KMS-11 (cell line): ENCODE results near the gene SLC66A3.
"Not testable (repeated sequence)": the region's sequence is repeated elsewhere in the genome, so short reads cannot be mapped to it uniquely, and the experiment has no call there.

ENCODE experiments used
- H2AFZ ChIP-seq: fragments of 200-600 bp; sonication (generic); 2 replicates; pipeline ENCODE4 v1.6.1; 2016; ENCODE audit warnings: antibody characterized with exemption, mixed run types, low read depth
- H3K27ac ChIP-seq: fragments of 200-600 bp; sonication (generic); 2 replicates; pipeline ENCODE4 v1.6.1; 2016; ENCODE audit warnings: mild to moderate bottlenecking, mixed run types
- H3K27me3 ChIP-seq: fragments of 200-600 bp; sonication (generic); 2 replicates; pipeline ENCODE4 v1.6.1; 2017; ENCODE audit warnings: mild to moderate bottlenecking, low read depth, mixed run types, moderate library complexity; ENCODE audit not compliant: insufficient read depth
- H3K36me3 ChIP-seq: fragments of 200-600 bp; sonication (generic); 2 replicates; pipeline ENCODE4 v1.6.1; 2017; ENCODE audit warnings: mild to moderate bottlenecking, mixed run types; ENCODE audit not compliant: insufficient read depth
- H3K4me1 ChIP-seq: fragments of 200-600 bp; sonication (generic); 2 replicates; pipeline ENCODE4 v1.6.1; 2016; ENCODE audit warnings: mild to moderate bottlenecking, low read depth, mixed run types; ENCODE audit not compliant: poor library complexity, severe bottlenecking
- H3K4me2 ChIP-seq: fragments of 200-600 bp; sonication (generic); 2 replicates; pipeline ENCODE4 v1.7.0; 2016; ENCODE audit warnings: mild to moderate bottlenecking, mixed run types
- H3K4me3 ChIP-seq: fragments of 200-600 bp; sonication (generic); IDR thresholded peaks from 2 replicates; pipeline ENCODE4 v1.6.1; 2017; ENCODE audit warnings: low read depth, low read length, mixed read lengths; ENCODE audit not compliant: insufficient read depth
- H3K79me2 ChIP-seq: fragments of 200-600 bp; sonication (generic); 2 replicates; pipeline ENCODE4 v1.6.1; 2016; ENCODE audit warnings: low read depth, mixed run types; ENCODE audit not compliant: insufficient read depth
- H3K9ac ChIP-seq: fragments of 200-600 bp; sonication (generic); 2 replicates; pipeline ENCODE4 v1.6.1; 2016; ENCODE audit warnings: mild to moderate bottlenecking, mixed run types
- H4K20me1 ChIP-seq: fragments of 200-600 bp; sonication (generic); 2 replicates; pipeline ENCODE4 v1.6.1; 2016; ENCODE audit warnings: mild to moderate bottlenecking, mixed run types; ENCODE audit not compliant: insufficient read depth
- TF ChIP-seq, protein P1 (sequence below): fragments of 200-600 bp; sonication (generic); conservative IDR thresholded peaks from 2 replicates; pipeline ENCODE4 v1.6.1; 2017; ENCODE audit warnings: low read depth, mild to moderate bottlenecking, antibody characterized with exemption, low read length, moderate library complexity, mixed read lengths

The SLC66A3 gene

DNA sequence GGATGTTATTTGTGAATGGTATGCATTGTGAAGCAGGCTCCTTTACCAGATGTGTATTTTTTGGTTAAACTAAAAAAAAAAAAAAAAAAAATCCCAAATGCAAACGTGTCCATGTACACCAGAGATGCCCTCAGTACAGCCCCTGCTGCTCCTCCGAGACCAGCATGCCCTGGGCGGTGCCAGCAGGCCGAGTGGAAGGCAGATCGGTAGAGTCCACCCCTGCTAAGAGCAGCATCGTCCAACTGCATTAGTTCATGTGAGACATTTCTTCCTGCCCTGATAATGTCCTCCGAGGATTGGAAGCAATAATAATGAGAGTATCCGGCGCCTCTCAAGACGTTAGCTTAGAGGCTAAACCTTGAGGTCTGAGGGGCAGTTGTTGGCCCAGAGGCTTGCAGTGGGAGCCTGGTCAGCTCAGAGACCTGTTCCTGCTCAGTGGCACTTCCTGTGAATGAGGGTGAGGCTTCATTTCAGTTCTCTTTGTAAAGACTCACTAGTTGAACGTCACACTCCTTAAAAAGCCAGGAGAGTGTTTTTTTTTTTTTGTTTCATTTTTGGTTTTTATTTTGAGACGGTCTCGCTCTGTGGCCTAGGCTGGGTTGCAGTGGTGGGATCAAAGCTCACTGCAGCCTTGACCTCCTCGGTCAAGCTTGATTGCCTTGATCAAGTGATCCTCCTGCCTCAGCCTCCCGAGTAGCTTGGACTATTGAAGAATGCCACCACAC, 5.6 kb downstream of the SLC66A3 start:
- TF ChIP-seq, protein P1, sequence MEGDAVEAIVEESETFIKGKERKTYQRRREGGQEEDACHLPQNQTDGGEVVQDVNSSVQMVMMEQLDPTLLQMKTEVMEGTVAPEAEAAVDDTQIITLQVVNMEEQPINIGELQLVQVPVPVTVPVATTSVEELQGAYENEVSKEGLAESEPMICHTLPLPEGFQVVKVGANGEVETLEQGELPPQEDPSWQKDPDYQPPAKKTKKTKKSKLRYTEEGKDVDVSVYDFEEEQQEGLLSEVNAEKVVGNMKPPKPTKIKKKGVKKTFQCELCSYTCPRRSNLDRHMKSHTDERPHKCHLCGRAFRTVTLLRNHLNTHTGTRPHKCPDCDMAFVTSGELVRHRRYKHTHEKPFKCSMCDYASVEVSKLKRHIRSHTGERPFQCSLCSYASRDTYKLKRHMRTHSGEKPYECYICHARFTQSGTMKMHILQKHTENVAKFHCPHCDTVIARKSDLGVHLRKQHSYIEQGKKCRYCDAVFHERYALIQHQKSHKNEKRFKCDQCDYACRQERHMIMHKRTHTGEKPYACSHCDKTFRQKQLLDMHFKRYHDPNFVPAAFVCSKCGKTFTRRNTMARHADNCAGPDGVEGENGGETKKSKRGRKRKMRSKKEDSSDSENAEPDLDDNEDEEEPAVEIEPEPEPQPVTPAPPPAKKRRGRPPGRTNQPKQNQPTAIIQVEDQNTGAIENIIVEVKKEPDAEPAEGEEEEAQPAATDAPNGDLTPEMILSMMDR: no peak
- no peak overlapping the region for H3K4me3 ChIP-seq
- H3K27ac ChIP-seq: no peak overlapping the region
- H3K79me2 ChIP-seq: no peaks in the 10 kb centered on the region
- no peak overlapping the region for H3K9ac ChIP-seq
- H4K20me1 ChIP-seq: no peaks in the 10 kb centered on the region
- H3K4me1 ChIP-seq: peaks cover 6% of the 10 kb centered on the region
- H2AFZ ChIP-seq: no peak overlapping the region
- no peaks in the 10 kb centered on the region for H3K36me3 ChIP-seq
- no peaks in the 10 kb centered on the region for H3K27me3 ChIP-seq
- no peak overlapping the region for H3K4me2 ChIP-seq

DNA sequence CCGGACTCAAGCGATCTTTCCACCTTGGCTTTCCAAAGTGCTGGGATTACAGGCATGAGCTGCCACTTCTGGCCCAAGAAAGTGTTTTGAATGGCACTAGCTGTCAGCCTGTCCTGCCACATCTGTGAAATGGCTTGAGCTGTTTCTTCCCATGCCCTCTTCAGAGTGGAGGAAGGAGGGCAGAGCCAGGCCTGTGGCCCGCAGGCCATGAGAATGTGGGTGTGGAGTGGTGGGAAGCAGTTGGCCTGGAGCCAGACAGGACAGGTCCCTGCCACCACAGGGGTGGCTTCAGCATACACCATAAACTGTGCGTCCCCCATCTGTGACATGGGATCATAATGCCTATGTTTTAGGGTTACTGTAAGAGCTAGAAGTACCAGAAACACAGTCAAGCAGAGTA, 6.5 kb downstream of the SLC66A3 start:
- Histone ChIP-seq H2AFZ (no peak overlapping the region), H4K20me1 (no peaks in the 10 kb centered on the region), H3K27ac (no peak overlapping the region), H3K36me3 (no peaks in the 10 kb centered on the region), H3K4me3 (no peak overlapping the region), H3K4me2 (no peak overlapping the region), H3K9ac (no peak overlapping the region), H3K4me1 (no peaks in the 10 kb centered on the region), H3K27me3 (no peaks in the 10 kb centered on the region), H3K79me2 (no peaks in the 10 kb centered on the region)
- TF ChIP-seq, protein P1: no peak

GRCh38 chr2:11163439-11164317, 8.4 kb downstream of the SLC66A3 start:
- Histone ChIP-seq H4K20me1 (no peaks in the 10 kb centered on the region), H2AFZ (no peak overlapping the region), H3K4me3 (no peak overlapping the region), H3K36me3 (no peaks in the 10 kb centered on the region), H3K4me2 (no peak overlapping the region), H3K9ac (no peak overlapping the region), H3K79me2 (no peaks in the 10 kb centered on the region), H3K27me3 (no peaks in the 10 kb centered on the region), H3K27ac (no peak overlapping the region), H3K4me1 (no peaks in the 10 kb centered on the region)
- TF ChIP-seq, protein P1: no peak

- H3K4me1 ChIP-seq, H3K9ac ChIP-seq, H3K4me2 ChIP-seq, H4K20me1 ChIP-seq, H2AFZ ChIP-seq, H3K27me3 ChIP-seq, H3K4me3 ChIP-seq, H3K27ac ChIP-seq, H3K36me3 ChIP-seq, H3K79me2 ChIP-seq: not testable (repeated sequence)
Measured at GRCh38 chr2:11165046-11165445, 9.8 kb downstream of the SLC66A3 start.

GRCh38 chr2:11166476-11166875, 11.2 kb downstream of the SLC66A3 start:
- TF ChIP-seq, protein P1: no peak
- no peak overlapping the region for H3K27ac ChIP-seq
- H3K27me3 ChIP-seq: no peaks in the 10 kb centered on the region

More at GRCh38 chr2:11166476-11166875, 11.2 kb downstream of the SLC66A3 start:
- Histone ChIP-seq H3K4me3 (no peak overlapping the region), H3K4me1 (no peaks in the 10 kb centered on the region), H3K36me3 (no peaks in the 10 kb centered on the region), H3K9ac (no peak overlapping the region), H4K20me1 (no peaks in the 10 kb centered on the region), H2AFZ (no peak overlapping the region), H3K79me2 (no peaks in the 10 kb centered on the region), H3K4me2 (no peak overlapping the region)
